ENCODE measurements around the gene PIAS4. TPM values are rescaled to one million over a fixed set of nuclear protein-coding genes. Genes with fewer than 3 reads are reported as not detected.

Gene PIAS4
- polyA plus RNA-seq, 1 donor, result 25.0 TPM

DNA sequence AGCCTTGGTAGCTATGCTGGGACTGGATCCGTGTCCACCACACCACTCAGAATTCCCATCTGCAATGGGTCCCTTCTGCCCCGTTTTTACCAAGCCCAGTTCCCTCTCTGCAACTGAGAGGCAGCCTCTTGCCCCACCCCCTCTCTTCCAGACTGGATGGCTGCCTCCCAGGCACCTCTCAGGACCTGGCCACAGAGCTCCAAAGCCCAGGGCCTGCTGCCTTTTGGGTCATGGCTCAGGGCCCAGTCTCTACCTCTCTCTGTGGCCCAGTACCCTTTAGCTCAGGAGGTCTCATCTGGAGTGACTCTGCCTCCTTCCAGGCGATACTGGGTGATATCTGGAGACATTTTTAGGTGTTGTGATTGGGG is 69.5 kb downstream of the PIAS4 start:
- DNase-seq (ENCODE audit: low read depth), result no peak

DNA sequence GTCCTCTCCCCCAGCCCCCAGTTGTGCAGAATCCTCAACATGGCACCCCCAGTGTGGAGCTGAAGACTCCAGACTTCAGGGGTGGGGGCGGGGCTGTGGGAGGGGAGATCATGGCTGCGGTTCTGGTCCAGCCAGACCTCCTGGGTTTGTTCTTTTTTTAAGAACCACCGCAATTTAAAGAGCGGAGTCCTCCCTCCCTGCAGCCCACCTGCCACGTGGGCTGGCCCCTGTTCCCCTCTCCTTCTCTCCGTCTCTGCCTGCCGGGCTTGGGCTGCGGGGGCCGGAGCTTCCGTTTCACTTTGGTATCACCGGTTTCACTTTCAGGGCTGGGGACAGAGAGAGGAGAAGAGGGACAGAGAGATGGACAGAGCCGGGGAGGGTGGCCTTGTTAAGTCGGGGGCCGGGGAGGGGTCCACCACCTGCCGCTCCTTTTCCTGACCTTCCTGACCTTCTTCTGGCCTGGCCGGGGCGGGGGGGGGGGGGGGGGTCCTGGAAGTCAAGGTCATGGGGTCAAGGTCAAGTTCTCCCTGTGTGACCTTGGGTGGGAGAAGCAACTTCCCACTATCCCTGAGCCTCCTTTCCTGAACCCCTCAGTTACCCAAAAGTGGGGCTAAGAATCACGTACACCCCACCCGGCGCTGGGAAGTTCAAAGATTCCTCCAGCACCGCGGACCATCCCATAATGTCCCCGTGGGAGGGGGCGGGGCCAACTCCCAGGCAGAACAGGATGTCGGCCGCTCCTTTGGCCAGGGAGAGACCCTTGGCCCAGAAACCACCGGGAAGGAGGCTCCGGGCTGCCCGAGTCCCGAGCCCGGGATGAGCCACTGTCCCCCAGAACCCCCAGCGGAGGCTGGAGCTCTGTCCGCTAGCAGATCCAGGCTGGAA is 70.5 kb downstream of the PIAS4 start:
- DNase-seq (ENCODE audit: low read depth), result no peak

DNA sequence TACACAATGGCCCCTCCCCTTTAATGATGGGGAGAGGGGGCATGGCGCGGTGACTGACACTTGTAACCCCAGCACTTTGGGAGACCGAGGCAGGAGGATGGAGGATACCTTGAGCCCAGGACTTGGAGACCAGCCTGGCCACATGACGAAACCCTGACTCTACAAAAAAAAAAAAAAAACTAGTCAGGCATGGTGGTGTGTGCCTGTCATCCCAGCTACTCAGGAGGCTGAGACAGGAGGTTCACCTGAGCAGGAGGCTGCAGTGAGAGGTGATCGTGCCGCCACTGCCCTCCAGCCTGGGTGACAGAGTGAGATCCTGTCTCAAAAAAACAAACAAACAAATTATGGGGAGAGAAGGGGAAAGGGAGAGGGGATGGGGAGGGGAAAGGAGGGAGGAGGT is 72.9 kb downstream of the PIAS4 start:
- no peak for DNase-seq (ENCODE audit: low read depth)

DNA sequence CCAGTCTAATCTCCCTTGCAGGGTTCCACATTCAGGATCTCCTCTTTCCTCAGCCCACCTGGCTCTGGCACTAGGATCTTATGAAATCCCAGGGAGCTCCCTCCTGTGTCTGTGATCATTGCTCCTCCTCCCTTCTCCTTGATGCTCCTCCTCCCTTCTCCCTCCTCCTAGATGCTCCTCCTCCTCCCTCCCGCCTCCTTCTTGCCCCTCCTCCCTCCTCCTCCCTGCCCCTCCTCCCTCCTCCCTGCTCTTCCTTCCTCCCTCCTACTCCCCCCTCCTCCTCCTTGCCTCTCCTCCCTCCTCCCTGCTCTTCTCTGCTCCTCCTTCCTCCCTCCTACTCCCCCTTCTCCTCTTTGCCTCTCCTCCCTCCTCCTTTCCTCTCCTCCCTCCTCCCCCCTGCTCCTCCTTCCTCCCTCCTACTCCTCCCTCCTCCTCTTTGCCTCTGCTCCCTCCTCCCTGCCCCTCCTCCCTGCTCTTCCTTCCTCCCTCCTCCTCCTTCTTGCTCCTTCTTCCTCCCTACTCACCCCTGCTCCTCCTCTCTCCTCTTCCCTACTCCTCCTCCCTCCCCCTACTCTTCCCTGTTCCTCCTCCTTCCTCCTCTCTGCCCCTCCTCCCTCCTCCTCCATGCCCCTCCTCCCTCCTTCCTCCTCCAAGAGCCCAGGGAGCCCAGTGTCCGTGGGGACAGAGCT is 74.0 kb downstream of the PIAS4 start:
- no peak for DNase-seq (ENCODE audit: low read depth)

DNA sequence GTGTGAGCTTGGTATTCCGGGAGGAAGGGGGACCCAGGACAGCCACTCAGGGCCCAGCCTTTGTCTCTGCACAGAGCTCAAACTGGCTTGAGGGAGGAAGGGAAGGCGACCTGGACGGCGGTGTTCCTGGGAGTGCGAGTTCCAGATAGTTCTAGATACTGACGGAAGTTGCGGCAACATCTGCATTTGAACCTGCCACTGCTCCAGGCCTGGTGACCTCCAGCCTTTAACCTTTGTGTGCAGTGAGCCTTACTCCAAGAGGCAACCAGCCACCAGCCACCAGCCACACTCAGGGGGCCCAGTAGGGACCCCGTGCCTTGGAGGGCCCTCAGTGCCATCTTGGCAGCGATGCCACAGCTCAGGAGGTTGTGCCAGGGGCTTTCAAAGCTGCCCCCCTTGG is 74.6 kb downstream of the PIAS4 start:
- DNase-seq (ENCODE audit: low read depth), result no peak

DNA sequence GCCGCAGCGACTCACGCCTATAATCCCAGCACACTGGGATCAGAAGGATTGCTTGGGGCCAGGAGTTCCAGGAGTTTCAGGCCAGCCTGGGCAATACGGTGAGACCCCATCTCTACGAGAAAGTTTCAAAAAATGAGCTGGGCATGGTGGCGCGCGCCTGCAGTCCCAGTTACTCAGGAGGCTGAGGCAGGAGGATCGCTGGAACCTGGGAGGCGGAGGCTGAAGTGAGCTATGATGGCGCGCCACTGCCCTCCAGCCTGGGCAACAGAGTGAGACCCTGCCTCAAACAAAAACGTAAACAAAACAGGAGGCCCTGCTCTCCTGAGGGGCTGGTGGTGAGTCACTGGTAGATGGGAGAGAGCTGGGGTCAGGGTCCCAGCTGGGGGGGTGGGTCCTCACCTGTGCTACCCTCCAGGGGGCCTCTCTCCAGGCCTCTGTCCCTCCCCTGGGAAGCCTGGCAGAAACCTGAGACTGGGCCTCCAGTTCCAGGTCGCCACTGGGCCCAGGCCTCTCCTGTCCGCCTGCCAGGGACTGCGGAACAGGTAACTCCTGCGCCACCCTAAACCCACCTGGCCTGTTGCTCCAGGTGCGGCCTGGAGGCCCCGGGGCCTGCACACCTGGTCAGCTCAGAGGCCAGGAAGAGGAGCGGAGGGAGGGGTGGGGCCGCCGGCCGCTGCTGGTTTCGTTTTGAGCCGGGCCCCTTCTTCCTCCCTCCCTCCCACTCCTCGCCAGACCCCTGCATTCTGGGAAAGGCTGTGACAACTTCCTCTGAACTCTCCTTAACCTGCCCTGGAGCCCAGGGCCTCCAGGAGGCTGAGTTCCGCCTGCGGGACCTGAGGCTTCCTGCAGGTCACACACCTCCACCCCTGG is 76.4 kb downstream of the PIAS4 start:
- no peak for DNase-seq (ENCODE audit: low read depth)

DNA sequence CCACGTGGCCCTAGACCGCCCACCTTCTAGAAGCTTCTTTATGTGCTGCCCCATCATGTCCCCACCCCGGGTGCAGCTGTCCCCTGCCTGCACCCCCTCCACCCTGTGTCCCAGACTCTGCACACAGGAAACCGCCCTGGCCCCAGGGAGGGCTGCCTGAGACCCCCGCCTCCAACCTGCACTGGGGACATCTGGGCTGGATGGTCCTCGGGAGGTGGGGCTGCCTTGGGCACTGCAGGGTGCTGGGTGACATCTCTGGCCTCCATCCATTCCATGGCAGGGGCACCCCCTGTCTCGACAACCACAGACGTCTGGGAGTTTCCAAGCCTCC is 77.0 kb downstream of the PIAS4 start:
- no peak for DNase-seq (ENCODE audit: low read depth)

DNA sequence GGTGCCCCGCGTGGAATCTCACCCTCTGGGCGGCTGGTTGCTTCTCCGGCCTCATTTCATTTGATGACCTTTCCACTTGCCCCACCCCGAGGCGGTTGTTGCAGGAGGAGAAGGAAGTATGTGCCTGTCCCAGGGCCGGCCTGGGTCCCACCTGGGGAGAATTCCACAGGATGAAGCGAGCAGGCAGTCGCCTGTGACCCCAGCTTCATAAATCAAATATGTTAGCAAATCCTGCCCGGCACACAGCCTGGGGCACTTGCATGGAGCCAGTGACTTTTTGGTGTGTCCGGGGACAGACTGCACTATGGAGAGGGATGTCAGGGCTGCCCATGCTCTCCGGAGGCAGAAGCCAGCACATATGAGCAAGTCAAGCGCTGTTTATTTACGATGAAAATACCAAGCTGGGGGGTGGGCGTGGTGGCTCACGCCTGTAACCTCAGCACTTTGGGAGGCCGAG is 78.9 kb downstream of the PIAS4 start:
- DNase-seq (ENCODE audit: low read depth), result no peak

DNA sequence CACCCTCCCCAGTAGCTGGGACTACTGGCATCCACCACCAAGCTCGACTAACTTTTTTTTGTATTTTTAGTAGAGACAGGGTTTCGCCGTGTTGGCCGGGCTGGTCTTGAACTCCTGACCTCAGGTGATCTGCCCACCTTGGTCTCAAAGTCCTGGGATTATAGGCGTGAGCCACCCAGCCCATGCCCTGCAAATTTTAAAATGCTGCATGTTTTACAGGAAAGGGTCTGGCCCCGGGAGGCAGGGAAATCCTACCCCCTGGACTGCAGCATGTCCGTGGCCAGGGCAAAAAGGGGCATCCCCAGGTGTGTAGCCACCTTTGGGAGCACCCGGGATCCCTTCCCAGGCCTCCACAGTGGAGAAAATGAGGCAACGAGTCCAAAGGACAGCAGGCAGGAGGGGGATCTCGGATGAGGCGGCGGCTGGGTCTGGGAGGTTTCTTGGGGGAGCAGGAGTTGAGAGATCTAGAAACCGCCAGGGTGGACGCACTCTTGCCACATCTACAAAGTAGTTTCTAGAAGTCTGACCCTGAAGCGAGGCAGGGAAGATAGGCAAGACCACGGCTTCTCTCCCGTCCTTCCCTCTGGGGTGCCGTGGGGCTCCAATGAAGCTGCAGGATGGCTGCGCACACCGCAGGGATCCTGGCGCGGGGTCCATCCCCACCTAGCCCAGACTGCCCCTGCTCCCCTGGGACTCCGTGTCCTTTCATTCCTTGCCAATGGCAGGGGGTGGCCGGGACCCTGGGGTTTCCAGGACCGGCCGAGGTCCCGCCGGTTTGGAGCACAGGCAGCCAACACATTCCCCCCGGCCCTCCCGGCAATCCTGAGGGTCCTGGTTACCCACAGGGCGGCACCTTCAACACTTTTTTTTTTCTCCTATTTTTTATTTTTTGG is 80.5 kb downstream of the PIAS4 start:
- no peak for DNase-seq (ENCODE audit: low read depth)

DNA sequence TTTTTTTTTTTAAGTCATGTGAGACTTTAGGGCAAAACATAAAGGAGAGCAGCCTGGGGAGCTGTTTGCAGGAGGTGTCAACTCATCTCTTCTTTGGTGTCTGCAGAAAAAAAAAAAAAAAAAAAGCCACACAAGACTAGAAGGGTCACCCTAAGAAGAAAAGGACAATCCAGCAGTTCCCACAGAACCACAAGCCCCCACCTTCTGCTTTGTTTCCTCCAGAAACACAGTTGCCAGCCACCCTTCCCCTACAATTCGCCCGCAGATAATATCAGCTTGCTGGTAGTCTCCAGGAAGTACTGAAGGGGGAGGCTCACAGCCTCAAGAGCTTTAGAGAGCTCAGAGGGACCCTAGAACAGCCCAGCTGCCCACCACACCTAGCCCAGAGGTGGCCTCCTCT is 81.4 kb downstream of the PIAS4 start:
- DNase-seq (ENCODE audit: low read depth), result no peak

Other genes with a start within 250 kb of the PIAS4 start
- gene APBA3, start 246.0 kb upstream of the PIAS4 start, polyA plus RNA-seq (ENCODE audit: insufficient read length), result 13.1 TPM
- gene MRPL54, start 245.1 kb upstream of the PIAS4 start, polyA plus RNA-seq (ENCODE audit: insufficient read length), result 26.0 TPM
- not detected for gene RAX2, start 235.5 kb upstream of the PIAS4 start, polyA plus RNA-seq (ENCODE audit: insufficient read length)
- gene MATK, start 221.4 kb upstream of the PIAS4 start, polyA plus RNA-seq (ENCODE audit: insufficient read length), result 1.4 TPM
- gene ZFR2, start 138.7 kb upstream of the PIAS4 start, polyA plus RNA-seq (ENCODE audit: insufficient read length), result 0.05 TPM
- 1.2 TPM for gene ATCAY, start 127.1 kb upstream of the PIAS4 start, polyA plus RNA-seq (ENCODE audit: insufficient read length)
- gene NMRK2, start 74.7 kb upstream of the PIAS4 start, polyA plus RNA-seq (ENCODE audit: insufficient read length), result 285 TPM
- 100 TPM for gene DAPK3, start 36.6 kb upstream of the PIAS4 start, polyA plus RNA-seq (ENCODE audit: insufficient read length)
- 2,855 TPM for gene EEF2, start 22.3 kb upstream of the PIAS4 start, polyA plus RNA-seq (ENCODE audit: insufficient read length)
- 8.0 TPM for gene ZBTB7A, start 59.2 kb downstream of the PIAS4 start, polyA plus RNA-seq (ENCODE audit: insufficient read length)
- gene MAP2K2, start 116.4 kb downstream of the PIAS4 start, polyA plus RNA-seq (ENCODE audit: insufficient read length), result 119 TPM
- not detected for gene CREB3L3, start 145.9 kb downstream of the PIAS4 start, polyA plus RNA-seq (ENCODE audit: insufficient read length)
- gene SIRT6, start 174.8 kb downstream of the PIAS4 start, polyA plus RNA-seq (ENCODE audit: insufficient read length), result 11.2 TPM
- 2.9 TPM for gene ANKRD24, start 175.0 kb downstream of the PIAS4 start, polyA plus RNA-seq (ENCODE audit: insufficient read length)
- gene EBI3, start 221.8 kb downstream of the PIAS4 start, polyA plus RNA-seq (ENCODE audit: insufficient read length), result 0.38 TPM
- gene YJU2, start 239.3 kb downstream of the PIAS4 start, polyA plus RNA-seq (ENCODE audit: insufficient read length), result 12.9 TPM

Measured in forelimb muscle (tissue), 1 donor.